GM18498 (cell line): ENCODE results near the gene DDN.
A peak's percentile ranks its signal among the peaks of the same experiment; 100 is the strongest.

Experiments used
- ATAC-seq: cut with Tn5 transposase; IDR thresholded peaks from one replicate; pipeline ENCODE4 v1.9.1; 2021; ENCODE audit warnings: mild to moderate bottlenecking, moderate library complexity; ENCODE audit not compliant: unreplicated experiment

DDN gene

DNA sequence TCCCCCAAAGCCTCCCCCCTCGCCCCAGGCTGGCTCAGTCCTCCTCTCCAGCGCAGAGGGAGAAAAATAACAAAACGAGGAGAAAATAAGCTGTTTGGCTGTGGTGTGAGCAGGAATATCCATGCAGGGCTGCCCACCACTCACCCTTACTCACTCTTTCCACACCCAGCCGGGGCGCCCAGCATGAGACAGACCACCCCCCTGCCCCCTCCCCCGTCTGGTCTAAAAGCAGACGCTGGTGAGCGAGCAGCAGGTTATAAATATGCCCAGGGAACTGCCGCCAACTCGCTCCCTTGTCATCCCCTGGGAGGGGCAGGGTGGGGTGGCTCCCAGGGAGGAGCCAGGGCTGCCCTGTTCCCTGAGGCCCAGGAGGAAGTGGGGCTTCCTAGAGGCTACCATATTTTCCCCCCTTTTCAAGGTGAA lies 13.7 kb downstream of the DDN start:
- no peak for ATAC-seq

DNA sequence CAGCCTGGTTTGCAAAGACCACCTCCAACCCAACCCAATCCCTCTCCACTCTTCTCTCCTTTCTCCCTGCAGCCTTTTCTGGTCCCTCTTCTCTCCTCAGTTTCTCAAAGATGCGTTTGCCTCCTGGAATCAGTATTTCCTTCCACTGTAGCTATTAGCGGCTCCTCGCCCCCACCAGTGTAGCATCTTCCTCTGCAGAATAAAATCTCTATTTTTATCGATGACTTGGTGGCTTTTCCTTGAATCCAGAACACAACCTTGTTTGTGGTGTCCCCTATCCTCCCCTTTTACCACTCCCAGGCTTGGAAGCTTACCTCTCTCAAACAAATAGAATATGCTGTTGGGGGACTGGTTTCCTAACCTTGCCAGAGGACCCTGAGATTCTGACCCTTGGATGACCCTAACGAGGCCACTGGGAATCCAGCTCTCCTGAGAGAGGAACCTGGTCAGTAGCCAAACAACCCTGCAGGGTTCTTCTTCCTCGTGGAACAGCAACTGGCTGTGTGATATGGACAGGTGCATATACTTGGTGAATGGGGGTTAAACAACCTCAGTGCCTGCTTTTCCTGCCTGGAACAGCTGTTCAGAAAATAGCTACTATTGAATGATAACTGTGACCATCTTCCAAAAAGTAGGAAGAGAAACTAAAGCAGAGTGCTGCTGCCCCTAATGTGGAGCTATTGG lies 16.6 kb downstream of the DDN start:
- no peak for ATAC-seq

DNA sequence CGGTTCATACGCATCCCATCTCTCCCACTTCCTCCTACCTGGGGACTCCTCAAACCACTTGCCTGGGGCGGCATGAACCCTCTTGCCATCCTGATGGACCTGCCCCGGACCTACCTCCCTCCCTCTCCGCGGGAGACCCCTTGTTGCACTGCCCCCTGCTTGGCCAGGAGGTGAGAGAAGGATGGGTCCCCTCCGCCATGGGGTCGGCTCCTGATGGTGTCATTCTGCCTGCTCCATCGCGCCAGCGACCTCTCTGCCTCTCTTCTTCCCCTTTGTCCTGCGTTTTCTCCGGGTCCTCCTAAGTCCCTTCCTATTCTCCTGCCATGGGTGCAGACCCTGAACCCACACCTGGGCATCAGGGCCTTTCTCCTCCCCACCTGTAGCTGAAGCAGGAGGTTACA lies 17.4 kb downstream of the DDN start:
- ATAC-seq: no peak

DNA sequence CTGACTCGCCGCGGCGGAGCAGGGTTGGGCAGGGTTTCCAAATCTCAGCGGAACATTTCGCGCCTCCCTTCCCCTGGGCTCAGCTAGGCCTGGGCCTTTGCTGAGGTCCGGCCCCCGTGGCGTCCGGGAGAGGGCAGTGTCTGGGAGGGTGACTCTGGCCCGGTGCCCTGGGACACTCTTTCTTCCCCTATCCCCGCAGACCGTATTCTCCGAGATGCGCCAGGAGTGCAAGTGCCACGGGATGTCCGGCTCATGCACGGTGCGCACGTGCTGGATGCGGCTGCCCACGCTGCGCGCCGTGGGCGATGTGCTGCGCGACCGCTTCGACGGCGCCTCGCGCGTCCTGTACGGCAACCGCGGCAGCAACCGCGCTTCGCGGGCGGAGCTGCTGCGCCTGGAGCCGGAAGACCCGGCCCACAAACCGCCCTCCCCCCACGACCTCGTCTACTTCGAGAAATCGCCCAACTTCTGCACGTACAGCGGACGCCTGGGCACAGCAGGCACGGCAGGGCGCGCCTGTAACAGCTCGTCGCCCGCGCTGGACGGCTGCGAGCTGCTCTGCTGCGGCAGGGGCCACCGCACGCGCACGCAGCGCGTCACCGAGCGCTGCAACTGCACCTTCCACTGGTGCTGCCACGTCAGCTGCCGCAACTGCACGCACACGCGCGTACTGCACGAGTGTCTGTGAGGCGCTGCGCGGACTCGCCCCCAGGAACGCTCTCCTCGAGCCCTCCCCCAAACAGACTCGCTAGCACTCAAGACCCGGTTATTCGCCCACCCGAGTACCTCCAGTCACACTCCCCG lies 18.0 kb downstream of the DDN start:
- ATAC-seq: no peak

DNA sequence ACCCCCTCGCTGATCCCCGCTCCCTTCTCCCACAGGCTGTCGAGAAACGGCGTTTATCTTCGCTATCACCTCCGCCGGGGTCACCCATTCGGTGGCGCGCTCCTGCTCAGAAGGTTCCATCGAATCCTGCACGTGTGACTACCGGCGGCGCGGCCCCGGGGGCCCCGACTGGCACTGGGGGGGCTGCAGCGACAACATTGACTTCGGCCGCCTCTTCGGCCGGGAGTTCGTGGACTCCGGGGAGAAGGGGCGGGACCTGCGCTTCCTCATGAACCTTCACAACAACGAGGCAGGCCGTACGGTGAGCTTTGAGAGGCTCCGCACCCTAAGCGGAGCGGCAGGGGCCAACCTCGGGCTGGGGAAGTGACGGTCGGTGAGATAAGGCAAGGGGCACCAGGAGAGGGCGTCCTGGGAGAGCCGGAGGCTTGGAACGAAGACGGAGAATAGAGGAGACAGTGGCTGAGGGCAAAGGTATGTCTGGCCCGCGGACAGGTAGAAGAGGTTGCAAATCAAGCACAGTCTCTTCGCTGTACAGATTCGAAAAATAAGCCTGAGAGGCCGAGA lies 18.7 kb downstream of the DDN start:
- no peak for ATAC-seq

DNA sequence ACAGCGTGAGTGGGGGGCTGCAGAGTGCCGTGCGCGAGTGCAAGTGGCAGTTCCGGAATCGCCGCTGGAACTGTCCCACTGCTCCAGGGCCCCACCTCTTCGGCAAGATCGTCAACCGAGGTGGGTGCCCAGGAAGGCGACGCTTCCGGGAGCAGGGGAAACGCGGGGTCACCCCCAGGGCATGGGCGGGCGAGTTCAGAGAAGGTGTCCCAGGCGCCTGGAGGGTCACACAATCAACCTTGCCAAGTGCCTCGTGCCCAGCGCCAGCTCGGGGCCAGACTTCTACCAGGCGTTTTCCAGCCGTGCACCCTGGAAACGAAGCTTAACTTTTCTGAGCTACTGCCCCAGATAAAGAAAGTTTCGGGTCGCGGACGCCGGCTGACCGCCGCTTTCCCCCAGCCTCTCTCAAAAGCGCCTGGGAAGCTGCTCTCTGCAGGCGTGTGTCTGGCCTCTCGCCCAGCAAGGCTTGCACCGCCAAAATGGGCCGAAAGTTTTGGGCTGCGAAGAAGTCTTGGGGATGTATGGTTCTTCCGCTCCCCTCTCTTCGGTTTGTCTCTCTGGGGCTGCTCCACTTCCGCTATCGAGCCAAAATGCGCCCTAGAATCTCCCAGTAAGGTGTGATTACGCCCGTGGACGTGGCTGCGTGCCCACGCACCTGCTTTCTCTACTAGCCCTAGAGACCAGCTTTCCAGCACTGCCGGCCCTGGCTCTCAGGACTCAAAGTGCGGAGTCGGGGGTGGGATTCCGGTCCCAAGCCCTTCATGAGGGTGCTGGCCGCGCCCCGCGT lies 19.4 kb downstream of the DDN start:
- ATAC-seq: no peak

DNA sequence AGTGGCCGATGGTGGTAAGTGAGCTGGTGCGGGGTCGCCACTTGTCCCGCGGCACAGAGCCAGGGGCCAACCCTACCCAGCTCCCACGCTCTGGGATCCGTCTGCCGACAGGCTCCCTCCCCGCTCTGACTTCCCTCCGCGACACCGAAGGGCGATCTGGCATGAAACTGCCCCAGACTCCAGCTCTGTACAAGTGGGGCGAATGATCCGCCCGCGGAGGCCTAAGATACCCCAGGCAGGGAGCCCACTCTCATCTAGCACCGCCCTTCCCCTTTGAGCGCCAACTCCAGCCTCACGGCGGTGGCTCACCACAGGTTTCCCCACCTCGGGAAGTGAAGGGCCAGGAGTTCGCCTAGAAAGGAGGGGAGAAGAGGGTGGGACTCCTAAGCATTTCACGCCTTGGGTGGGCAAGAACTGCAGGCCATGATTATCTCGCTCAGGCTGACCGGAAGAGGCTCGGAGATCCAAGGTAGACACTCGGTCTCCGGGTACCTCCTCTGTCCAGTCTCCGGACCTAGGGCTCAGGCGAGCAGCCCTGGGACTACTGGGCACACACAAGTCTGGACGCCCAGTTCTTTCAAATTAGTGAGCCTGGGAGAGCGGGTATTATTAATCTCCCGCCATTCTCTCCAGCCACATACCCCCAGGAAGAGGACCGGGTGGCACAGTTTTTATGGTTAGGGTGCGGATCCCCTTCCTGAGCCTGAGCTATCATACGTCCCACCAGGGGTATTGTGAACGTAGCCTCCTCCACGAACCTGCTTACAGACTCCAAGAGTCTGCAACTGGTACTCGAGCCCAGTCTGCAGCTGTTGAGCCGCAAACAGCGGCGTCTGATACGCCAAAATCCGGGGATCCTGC lies 20.2 kb downstream of the DDN start:
- ATAC-seq: no peak

DNA sequence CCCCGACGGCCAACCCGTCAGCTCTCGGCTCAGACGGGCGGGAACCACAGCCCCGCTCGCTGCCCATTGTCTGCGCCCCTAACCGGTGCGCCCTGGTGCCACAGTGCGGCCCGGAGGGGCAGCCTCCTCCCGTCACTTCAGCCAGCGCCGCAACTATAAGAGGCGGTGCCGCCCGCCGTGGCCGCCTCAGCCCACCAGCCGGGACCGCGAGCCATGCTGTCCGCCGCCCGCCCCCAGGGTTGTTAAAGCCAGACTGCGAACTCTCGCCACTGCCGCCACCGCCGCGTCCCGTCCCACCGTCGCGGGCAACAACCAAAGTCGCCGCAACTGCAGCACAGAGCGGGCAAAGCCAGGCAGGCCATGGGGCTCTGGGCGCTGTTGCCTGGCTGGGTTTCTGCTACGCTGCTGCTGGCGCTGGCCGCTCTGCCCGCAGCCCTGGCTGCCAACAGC lies 20.9 kb downstream of the DDN start, which contains the start of gene WNT1:
Gene WNT1, plus strand, starts transcription at position 32 of the 450 bp plus-strand sequence. Its CDS starts 329 bp downstream, at position 361.
- no peak for ATAC-seq

DNA sequence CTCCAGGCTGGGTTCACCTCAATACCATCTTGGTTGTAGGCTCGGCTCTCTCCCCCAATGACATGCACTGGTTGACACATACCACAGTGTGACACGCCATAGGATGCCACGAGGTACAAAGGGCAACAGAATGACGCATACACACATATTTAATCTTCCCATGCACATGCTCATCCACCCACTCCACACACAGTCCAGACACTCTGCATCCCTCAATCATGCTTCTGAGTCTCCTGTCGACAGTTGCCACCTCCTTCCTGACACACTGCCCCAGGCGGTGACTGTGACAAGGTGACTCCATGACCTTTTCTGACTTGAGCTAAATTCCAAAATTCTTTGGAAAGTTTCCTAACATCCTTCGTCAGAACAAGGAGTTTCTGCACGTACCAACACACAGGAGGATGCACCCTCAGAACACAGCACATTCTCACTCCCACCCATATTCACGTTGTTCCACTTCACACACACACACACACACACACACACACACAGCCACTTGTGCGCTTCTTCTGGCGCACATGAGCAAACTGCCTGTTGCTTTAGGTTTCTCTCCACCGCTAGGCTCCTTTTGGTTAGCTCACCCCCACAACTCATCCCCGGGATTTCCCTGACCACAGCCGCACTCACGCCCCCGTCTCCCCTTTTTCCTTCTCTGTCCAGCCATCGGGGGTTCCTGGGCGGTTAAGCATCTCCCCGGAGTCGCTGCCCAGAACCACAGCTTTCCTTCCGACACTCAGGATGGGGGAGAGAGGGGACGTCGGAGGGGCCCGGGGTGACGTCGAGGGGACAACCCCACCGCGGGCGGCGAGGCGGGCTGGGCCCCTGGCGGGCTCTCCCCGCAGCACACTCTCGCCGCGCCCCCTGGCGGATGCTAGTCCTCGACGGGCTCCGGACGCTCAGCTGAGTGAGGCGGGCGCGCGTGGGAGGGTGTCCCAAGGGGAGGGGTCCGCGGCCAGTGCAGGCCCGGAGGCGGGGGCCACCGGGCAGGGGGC lies 21.6 kb downstream of the DDN start:
- peak; percentile 63 for ATAC-seq

DNA sequence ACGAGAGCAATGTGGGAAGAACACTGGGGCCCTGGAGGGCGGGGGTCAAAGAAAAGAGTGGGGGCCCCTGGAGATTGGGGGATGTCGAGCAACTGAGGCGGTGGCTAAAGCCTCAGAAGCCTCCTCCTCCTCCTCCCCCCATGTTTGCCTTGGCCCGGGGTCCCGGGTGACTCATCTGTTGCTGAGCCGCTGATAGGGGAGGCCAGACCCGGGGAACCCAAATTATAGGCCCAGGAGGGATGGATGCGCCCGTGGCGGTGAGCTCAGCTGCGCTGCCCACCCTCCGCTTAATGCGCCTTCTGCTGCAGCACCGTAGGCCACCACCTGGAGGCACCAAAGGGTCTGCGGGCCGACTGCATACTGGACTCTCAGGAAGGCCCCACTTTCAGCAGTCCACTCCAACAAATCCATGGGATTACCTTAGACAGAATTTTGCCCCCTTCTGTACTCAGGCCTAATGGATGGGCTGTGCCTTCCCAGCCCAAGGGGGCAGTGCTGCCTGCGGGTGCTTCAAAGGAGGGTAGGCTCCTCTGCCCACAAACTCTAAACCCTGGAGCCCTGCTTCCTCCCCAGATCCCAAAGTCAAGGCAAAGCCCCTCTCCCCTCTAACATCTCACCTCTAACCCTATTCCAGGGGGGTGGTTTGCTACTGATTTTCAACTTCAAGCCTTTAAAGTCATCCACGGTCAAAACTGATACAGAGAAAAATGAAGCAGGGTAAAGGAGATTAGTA lies 25.1 kb downstream of the DDN start:
- no peak for ATAC-seq

DNA sequence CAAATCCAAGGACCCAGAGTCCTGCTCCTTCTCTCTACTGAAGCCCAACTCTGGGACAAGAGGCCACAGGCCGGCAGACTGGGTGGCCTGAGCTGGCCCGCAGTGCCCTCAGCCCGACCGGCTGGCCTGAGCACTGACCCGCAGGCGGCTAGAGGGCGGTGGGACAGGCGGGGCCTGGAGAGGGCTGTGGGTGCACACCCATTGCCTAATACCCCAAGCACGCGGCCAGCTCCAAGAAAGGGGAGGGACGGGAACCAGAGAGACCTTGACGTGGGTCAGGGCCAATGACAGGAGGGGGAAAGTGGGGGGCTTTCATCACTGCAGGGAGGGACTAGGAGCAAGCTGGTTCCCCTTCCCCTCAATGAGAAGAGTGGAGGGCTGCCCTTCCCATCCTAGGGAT lies 25.6 kb downstream of the DDN start:
- no peak for ATAC-seq

DNA sequence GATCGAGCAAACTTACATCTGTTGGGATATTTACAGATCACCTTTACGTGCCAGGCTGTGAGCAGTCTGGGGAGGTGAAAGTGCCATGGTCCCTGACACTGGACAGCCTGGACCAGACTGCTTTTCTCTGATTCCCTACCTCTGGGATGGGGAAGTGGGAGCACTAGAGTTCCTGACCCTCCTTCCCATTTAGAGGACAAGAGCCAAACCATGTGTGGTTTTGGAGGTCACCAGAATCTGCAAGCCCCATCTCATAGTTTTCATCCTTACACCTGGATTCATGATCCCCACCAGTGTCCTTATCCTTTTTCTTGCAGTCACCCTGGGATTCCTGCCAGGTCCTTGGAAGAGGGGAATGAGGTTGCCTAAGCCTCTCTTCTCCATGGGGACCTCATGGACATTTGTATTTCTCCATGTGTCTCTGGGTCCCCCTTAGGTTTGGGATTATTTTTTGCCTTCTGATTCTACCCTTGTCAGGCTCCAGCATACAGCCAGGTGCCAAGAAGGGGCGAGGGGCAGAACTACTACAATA lies 26.2 kb downstream of the DDN start:
- ATAC-seq: no peak

DNA sequence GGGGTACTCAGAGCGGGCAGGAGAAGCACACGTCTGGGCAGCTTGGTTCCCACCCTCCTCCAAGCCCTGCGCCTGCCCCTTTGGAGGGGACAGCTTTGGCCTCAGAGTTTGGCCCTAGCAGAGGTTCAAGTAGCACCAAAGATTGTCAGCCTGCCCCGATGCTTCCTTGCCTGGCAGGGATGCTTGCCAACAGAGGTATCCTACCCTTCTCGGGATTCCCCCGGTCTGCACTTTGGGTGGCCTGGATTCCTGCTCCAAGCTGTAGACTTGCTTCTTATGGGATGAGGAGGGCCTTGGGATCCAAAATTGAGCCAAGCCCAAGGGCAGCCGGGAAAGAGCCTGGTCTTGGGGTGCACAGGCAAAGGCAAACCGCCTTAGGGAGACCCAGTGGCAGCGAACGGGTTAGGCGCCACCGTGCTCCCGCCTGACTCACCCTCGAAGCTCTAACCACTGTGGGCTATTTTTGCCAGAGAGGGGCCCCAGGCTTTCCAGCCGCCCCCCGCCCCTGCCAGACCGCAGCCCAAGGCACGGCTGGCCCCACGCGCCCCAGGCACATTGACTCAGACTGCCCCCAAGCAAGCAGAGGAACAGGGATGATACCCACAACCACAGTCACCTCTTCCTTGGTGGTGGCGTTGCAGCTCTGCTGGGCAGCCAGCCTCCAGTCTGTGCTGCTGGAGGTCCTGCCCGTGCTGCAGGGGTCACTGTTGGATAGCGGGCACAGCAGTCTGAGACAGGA lies 26.8 kb downstream of the DDN start:
- ATAC-seq: no peak

DNA sequence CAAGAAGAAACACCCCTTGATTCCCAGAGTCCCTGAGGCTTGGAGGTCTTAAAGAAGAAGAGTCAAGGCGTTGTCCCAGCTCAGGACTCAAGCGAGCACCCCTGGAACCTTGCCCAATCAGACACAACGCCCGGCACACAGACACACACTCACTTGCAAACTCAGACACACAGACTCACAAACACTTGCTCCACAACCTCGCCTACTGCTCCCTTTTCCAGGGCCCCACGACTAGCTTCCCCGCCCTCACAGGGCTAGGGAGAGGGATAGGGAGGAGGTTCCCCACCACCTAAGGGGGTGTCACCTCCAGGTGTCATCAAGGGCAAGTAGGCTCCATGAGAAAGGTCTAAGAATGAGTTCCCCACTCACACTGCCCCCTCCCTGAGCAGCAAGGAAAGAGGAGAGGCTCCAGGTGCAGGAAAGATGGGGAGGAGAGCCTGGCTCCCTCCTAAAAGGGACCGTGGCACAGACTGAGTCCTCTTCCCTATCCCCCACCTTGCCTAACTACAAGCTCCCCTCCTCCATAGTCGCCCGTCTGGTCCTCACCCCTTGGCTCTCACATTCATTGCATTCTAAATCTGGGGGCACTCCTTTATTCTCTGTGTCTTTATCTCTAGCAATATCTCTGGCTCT lies 28.4 kb downstream of the DDN start:
- ATAC-seq: no peak

DNA sequence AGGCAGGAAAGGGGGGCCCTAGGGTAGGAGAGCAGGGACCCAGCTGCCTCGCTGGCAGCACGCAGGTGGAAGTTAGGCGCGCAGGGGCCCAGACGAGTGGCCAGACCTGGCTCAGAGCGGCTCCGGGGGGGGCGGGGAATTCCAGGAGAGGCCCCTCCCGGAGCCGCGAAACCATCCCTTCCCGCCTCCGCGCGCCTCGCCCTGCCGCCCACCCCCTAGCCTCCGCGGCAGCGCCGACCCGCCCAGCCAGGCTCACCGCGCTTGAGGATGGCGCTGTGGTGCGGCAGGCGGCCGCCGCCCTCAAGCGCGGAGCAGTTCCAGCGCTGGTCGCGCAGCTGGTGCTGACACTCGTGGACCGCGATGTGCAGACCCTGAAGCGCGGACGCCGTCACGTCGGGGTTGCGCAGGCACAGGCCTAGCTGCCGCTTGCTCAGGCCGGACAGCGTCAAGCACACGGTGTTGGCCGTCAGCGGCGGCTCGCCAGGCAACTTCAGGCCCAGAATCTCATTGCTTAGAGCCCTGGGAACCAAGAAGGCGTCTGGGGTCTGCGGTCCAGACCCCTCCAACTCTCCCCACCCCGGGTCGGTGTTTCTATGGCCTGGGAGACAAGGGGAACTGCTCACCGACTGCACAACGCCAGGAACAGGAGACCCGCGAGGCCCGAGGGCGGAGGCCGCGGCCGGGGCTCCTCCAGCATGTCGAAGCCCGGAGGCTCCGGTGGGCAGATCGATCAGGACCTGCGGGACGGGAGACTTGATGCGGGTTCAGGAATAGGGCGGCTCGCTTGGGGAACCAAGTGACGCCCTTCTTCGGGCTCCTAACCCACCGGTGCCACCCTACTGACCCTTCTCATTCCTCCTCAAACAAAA lies 29.1 kb downstream of the DDN start:
- no peak for ATAC-seq

DNA sequence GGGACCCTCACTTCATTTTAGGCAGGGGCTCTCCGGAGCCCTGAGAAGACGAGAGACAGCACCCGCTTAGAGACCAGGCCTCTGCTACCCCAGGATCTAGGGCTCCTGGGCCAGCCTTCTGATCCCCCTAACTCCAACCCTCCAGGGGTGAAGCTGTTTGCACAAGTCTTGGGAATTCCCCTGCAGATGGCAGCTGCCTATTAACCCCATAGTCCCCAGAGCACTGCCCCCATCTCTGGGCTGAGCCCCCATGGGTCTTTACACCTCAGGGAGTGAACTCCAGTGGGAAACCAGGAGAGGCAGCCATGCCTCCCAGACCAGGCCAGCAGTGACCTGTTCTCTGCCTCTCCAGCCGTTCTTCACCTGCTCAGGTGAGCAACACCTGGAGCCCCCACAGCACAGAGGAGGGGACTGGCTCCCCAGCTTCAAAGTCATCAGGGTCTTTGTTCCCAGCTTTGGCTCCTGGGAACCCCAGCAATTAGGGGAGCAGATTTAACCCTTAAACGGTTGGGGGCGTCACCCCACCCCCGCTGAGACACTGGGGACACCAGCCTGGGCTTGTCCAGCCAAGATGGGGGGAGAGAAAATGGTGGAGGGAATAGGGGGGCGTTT lies 29.9 kb downstream of the DDN start:
- ATAC-seq: no peak
